ENCODE data around the gene CTSW. TPM values are rescaled to one million over a fixed set of nuclear protein-coding genes. Genes with fewer than 3 reads are reported as not detected.

The CTSW gene
- total RNA-seq, 1 donor from 2014 or later = 0.35 TPM

DNA sequence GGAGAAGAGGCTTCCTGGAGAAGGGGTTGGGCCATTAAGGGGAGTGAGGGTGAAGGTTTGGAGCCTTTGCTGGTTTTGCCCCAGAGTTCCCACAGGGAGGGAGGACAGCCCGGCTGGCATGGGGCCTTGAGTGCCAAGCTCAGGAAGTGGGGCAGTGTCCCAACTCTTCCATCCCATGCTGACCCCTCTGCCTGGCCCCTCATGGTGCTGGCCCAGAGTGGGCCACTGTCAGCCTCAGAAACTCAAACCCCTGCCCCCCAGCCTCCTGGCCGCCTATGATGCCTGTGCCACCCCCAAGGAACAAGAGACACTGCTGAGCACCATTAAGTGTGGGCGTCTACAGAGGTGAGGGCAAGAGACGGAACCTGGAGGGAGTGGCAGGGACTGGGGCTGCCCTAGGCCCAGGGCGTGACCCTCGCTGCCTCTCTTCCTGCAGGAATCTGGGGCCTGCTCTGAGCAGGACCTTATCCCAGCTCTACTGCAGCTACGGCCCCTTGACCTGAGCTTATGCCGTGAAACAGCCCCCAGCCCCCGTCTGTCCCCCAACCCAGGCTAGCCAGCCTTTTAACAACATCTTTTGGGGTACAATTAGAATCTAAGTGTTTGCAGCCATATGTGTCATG, 14.0 kb upstream of the CTSW start:
- no peak for DNase-seq (ENCODE audit: extremely low read depth, low read depth, low spot score)

DNA sequence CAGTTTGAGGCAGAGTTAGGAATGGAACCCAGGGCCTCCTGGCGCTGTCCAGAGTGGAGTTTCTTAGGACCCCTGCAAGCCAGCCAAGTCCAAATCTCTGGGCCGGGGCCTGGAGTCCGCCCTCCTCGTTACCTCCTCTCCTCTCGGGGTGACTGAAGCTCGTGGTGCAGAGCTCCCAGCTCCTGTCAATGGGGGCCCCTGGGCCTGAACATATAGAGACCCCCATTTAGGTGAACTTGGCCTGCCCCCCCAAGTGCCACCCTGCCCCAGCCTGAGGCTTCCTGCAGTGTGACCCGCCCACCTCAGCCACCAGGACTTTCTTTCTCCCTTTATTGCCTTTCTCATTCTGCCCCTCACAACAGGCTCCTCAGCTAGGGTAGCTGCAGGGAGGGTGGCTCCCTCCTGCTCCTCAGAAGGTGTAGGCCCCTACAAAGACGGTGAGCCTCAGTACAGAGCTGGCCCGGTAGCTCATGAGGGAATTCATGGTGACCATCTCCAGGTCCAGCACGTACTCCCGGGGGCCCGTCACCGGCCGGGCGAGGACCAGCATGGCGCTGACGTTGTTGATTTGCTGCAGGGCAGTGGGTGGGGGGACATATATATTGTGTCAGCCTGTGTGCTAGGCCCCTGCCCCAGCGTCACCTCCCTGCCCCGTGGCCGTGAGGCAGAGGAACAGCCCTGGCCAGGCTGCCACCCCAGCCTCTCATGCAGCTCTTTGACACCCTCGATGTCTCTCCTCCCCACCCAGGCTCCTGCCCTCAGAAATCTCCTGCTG, 12.9 kb upstream of the CTSW start:
- DNase-seq (ENCODE audit: extremely low read depth, low read depth, low spot score) = no peak

DNA sequence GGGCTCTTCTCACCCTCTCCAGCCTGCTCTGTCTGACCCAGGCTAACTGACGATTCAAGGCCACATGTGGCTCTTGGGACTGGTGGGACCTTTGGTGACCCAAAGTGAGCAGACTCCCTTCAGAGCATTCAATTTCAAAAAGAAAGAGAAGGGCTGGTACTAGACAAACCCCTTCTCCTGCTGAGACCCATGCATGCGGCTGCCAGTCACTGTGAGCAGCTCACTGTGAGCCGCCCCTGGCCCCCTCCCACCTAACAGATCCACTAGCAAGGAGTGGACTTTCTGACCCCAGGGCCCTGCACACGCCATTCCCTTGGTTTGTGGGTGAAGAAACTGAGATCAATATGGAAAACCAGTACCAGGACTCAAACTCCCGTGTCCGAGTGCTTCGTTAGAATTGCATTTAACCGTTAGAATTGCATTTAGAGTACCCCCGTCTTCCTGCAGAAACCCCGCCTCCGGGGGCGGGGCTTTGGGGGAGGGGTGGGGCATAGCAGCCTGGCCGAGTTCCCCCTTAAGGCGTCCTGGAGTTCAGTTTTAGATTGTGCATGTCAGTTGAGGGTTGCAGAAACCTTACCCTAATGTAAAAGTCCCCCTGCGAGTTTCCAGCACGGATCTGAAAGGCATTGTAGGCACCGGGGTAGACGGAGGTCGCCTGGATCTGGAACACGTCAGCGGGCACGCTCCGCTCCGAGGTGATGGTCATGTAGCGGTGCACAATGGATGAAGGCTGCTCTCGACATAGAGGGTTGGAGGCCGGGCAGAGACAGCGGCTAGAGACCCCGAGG, 12.2 kb upstream of the CTSW start:
- DNase-seq (ENCODE audit: extremely low read depth, low read depth, low spot score) = no peak

DNA sequence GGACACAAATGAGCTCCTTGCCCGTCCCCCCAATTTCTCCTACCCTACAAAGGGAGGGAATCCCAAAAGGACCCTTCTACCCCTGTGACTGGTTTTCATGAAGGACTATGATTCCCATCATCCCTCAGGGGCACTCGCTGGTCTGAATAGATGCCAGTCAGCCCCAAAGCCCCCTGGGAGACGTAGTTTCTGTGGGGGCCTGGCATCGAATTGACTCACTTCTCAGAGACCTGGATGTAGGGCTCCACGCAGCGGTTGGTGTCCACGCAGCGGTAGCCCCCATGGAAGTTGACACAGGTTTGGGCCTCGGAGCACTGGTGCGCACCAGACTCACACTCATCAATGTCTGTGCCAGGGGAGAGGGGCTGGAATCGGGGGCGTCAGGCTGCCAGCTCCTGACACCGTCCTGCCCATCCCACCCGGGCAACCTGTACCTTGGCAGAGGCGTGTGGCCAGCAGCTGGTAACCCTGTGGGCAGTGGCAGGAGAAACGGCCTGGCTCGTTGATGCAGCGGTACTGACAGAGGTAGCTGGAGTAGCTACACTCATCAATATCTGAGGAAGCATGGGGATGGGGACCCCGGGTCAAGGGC, 11.5 kb upstream of the CTSW start:
- no peak for DNase-seq (ENCODE audit: extremely low read depth, low read depth, low spot score)

DNA sequence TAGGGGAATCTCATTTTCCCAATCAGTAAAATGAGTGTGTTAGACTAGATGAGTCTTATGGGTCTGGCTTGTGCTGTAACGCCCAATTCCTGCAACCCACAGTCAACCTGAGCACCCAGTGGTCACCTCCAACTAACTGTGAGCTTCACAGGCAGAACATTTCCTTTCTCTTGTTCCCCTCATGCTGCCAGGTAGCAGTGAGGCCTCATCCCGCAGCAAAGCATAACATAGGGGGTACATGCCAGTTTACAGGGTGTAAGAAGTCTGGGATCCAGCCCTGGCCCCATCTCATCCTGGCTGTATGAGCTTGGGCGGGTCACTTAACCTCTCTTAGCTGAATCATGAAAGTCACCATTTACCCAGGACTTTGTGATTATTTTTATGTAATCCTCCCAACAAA, 10.7 kb upstream of the CTSW start:
- DNase-seq (ENCODE audit: extremely low read depth, low read depth, low spot score) = no peak

DNA sequence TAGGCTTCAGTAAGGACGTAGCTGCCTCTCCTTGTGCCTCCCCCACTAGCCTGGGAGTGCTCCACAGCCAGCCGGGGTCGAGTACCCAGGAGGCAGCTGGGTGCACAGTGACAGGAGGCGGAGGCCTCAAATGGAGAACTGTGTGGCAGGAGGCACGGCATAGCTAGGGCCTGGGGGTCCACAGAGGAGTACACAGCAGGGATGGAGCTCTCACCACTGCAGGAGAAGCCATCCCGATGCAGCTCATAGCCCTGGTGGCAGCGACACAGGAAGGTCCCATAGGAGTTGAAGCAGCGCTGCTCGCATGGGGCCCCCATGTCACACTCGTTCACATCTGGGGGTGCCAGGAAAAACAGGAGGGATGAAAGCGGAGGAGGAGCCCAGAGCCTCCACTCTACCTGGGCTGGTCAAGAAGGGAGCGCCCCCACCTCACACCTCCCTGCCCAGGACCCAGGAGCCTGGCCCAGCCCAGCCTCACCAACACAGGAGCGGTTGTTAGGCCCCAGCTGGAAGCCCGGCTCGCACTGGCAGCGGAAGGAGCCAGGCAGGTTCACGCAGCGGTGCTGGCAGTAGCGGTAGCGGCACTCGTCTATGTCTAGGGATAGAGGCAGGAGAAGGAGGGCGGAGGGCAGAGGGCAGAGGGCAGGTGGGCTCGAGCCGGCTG, 9.9 kb upstream of the CTSW start:
- no peak for DNase-seq (ENCODE audit: extremely low read depth, low read depth, low spot score)

DNA sequence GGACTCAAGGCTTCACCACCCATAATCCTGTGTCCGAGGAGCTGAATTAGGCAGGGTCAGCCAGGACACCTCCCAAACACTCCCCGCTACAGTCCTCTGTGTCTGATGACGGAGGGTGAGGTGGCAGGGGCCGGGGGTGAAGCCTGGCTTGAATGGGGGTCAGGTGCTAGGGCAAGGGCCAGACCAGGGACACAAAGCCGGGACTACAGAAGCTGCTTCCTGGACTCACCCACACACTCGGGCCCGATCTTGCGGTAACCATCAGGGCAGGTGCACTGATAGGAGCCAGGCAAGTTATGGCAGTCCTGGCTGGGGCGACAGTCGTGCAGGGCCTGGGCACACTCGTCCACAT, 9.4 kb upstream of the CTSW start:
- DNase-seq (ENCODE audit: extremely low read depth, low read depth, low spot score) = no peak

DNA sequence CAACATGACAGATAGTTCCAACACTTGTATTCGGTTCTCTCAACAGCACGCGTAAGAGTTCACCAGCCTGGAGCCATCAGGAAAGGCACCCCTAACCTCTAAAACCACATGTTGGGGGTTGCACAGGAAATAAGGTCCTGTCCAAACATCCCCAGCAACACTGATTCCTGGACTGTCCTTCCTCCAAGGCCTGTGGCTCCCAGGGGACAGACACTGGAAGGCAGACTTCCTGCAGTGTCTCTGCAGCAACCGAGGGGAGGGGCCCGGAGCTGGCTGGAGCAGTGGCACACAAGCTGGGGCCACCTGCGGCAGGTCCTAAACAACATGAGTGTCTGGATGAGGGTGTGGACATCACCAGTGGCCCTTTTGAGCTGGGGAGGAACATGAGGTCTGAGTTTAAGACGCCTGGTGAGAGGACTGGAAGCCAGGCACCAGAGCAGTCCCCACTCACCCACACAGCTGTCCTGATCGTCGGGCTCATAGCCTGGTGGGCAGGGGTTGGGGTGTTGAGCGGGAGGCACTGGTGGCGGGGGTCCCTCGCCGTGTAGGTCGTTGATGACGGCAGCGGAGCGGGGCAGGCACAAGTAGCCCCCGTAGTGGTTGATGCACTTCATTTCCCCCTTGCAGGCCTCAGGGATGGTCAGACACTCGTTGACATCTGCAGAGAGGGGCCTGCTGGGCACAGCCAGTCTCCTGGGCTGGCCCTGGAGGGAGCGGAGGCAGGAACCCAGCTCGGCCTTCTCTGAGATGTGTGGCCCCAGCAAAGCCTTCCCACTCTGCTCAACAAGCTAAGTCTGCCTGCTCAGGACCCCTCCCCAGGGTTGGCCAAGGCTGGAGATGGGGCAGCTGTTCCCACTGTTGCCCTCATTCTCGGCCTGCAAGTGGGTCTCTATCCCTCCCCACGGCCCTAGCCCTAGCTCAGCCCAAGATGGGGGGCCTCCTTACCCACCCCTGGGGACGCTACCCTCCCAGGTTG, 8.6 kb upstream of the CTSW start:
- DNase-seq (ENCODE audit: extremely low read depth, low read depth, low spot score) = no peak

DNA sequence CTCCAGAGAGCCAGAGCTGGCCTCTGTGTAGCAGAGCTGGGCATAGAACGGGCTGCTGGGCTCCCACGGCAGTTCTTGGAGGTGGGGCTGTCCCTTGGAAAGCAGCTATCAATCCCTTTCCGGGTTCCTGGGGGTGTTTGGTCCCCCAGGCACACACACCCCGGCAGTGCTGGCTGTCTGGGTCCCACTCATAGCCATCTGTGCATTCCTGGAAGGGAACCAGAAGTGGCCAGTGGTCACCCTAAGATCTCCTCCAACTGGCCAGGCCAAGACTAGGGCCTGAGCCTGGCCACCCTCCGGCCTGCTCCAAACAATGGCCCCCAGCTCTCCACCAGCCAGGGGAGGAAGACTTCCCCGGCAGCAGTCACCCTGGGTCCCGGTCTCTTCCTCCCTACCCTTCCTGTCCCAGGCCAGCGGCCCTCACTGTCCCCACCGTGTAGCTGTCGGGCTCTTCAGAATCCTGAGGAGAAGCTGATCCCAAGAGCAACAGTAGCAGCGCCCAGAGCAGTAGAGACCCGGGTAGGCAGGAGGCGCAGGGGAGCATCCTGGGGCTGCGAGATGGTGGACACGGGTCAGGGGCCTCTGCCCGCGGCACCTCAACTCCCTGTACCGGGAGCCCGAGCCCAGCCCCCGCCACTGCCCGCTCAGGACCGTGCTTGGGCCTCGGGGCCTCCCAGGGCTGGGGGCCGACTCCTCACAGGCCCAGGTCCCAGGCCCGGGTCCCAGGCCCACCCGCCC, 7.7 kb upstream of the CTSW start:
- no peak for DNase-seq (ENCODE audit: extremely low read depth, low read depth, low spot score)

DNA sequence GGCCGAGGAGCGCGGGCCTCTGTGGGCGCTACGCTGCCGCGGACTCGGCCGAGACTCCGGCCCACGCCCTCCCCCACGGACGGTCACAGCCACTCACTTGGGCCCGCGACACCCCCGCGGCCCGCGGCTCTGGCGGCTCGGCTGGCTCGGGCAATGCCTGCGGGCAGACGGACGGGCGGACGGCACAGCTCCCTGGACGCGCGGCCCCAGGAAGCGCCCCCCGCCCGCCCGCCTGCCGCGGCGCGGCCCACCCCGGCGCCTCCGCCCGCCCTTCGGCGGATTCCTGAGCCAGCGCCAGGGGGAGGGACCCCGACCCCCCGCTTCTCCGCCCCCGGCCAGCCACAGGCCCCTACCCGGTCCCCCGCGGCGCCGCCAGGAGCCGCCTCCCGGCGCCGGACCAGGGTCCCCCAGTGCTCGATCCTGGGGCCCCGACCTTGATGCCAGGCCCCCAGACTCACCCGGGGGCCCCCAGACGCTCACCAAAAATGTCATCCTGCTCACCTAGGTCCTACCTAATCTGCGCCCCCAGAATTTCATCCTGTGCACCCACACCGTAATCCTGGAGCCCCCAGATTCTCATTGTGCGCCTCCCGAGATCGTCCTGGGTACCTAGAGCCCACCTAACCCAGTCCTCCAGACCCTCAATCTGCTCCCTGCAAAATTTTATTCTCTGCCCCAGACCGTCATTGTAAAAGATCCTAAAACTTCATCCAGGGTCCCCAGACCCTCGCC, 6.9 kb upstream of the CTSW start, which contains the start of gene EFEMP2:
EFEMP2 (minus strand) TSS at position 215 of the 732 bp plus-strand sequence. CDS start 446 bp downstream, outside the sequence.
- DNase-seq (ENCODE audit: extremely low read depth, low read depth, low spot score) = no peak

DNA sequence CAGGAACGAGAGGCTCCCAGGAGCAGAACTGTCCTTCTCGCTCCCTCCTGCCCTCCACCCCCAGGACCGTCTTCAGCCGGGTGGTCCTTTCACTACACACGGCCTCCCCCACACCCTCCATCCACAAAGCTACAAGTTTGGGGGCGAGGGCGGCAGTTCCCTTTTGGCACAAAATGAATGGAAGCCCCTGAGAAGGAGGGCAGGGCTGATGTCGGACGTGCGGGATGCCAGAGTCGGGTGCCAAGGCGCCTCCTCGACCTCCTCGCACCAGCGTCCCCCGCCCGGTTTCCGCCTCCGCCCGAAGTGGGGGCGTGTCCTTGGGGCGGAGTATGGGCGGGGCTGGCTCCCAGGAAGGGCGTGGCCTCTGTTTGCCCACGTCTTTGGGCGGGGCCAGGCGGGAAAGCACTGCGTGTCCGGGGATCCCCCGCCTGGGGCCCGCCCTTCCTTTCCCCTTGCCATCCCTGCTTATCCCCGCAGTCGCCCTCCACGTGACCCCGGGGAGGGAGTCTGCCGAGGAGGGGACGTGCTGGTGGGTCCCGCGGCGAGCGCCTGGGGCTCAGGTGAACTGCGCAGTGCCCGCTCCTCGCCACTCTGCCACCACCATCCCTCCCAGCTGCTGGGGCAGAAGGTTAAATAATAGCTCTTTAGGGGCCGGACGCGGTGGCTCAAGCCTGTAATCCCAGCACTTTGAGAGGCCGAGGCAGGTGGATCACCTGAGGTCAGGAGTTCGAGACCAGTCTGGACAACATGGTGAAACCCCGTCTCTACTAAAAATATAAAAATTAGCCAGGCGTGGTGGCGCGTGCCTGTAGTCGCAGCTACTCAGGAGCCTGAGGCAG, 6.1 kb upstream of the CTSW start:
- DNase-seq (ENCODE audit: extremely low read depth, low read depth, low spot score) = no peak

DNA sequence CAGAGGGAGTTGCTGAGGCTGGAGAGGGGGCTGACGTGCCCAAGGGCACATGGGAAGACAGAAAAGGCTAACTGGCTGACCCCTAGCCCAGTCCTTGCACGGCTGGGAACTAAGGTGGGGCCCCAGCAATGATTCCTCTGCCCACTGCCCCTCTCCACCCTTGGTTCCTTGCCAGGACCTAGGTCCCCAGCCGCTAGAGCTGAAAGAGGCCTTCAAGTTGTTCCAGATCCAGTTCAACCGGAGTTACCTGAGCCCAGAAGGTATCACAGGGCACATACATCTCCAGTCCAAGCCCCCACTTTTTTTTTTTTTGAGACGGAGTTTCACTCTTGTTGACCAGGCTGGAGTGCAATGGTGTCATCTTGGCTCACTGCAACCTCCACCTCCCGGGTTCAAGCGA, 390 bp downstream of the CTSW start:
- no peak for DNase-seq (ENCODE audit: extremely low read depth, low read depth, low spot score)

DNA sequence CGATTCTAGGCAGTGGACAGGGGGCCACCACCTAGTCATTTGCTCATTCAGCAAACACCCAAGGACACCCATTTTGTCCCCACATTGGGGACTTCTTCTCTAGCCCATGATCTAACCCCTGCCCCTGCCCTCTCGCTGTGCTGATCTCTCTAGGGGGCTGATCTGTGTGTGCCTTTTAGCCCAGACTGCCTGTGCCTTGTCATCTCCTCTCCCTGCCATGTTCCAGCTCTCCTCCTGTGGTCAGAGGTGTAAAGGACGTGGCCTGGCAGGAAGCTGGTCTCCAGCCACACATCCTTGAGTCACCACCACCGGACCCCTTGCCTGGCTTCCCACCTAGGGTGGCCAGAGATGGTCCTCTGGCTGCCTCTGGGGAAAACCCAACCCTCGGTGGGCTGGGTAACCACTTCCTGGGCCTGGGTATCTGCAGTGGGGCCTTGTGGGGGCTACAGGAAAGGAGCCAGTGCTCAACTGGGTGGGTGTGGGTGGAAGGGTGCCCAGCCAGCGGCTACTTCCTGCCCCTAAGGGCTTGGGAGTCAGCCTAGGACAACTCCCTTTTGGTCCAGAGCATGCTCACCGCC, 1.3 kb downstream of the CTSW start:
- no peak for DNase-seq (ENCODE audit: extremely low read depth, low read depth, low spot score)

DNA sequence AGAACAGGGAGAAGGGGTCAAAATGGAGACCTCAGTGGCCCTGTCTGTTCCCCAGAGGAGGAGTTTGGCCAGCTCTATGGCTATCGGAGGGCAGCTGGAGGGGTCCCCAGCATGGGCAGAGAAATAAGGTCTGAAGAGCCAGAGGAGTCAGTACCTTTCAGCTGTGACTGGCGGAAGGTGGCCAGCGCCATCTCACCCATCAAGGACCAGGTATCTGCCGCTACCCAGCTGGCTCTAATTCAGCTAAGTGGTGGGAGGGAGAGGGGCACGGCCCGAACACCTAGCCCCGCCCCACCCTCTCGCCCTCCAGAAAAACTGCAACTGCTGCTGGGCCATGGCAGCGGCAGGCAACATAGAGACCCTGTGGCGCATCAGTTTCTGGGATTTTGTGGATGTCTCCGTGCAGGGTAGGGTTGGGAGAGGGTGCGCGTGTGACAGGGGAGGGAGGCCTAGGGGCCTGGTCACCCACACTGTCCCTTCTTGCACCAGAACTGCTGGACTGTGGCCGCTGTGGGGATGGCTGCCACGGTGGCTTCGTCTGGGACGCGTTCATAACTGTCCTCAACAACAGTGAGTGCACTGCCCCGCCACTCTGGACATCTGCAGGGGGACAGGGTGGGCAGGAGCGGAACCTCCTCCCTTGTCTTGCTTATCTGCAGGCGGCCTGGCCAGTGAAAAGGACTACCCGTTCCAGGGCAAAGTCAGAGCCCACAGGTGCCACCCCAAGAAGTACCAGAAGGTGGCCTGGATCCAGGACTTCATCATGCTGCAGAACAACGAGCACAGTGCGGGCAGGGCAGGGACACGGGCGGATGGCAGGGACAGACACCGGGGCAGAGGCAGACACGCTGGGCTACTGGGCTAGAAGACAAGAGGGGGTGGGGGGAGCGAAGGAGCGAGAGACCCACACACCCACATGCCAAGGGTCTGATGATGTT, 2.8 kb downstream of the CTSW start:
- DNase-seq (ENCODE audit: extremely low read depth, low read depth, low spot score) = no peak

DNA sequence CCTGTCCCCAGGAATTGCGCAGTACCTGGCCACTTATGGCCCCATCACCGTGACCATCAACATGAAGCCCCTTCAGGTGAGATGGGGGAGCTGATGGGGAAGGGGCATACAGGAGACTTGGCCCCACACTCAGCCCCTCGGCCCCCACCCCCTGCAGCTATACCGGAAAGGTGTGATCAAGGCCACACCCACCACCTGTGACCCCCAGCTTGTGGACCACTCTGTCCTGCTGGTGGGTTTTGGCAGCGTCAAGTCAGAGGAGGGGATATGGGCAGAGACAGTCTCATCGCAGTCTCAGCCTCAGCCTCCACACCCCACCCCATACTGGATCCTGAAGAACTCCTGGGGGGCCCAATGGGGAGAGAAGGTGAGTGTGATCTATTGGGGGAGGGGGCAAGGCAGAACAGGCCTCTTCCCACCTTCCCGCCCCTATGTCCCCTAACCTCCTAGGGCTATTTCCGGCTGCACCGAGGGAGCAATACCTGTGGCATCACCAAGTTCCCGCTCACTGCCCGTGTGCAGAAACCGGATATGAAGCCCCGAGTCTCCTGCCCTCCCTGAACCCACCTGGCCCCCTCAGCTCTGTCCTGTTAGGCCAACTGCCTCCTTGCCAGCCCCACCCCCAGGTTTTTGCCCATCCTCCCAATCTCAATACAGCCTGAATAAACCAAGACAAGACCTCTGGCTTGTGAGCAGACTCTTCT, 3.6 kb downstream of the CTSW start:
- no peak for DNase-seq (ENCODE audit: extremely low read depth, low read depth, low spot score)
